Hepatocyte (in vitro differentiated cells): ENCODE measurements around the gene MRTFB. TPM values are rescaled to one million over a fixed set of nuclear protein-coding genes. Genes with fewer than 3 reads are reported as not detected.
A peak's percentile ranks its signal among the peaks of the same experiment; 100 is the strongest.

ENCODE experiments used
- DNase-seq: peaks from one replicate; pipeline ENCODE4 v3.0.0-alpha.2; 2016; ENCODE audit warnings: low spot score
- H2AFZ ChIP-seq: fragments of 200-600 bp; sonication (generic); 2 replicates; pipeline ENCODE4 v1.6.0; 2016; ENCODE audit warnings: antibody characterized with exemption, mild to moderate bottlenecking
- H3K27ac ChIP-seq: fragments of 200-600 bp; sonication (generic); 2 replicates; pipeline ENCODE4 v1.5.1; 2016; ENCODE audit warnings: mild to moderate bottlenecking
- H3K27me3 ChIP-seq: fragments of 200-600 bp; sonication (generic); 2 replicates; pipeline ENCODE4 v1.6.1; 2016
- H3K36me3 ChIP-seq: fragments of 200-600 bp; sonication (generic); replicated peaks from 2 replicates; pipeline ENCODE4 v1.5.1; 2016; ENCODE audit warnings: low read depth; ENCODE audit not compliant: insufficient read depth
- H3K4me1 ChIP-seq: fragments of 200-600 bp; sonication (generic); 2 replicates; pipeline ENCODE4 v1.5.1; 2016; ENCODE audit warnings: mild to moderate bottlenecking, moderate library complexity; ENCODE audit not compliant: insufficient read depth
- H3K4me2 ChIP-seq: fragments of 200-600 bp; sonication (generic); 2 replicates; pipeline ENCODE4 v1.6.0; 2016
- H3K4me3 ChIP-seq: fragments of 200-600 bp; sonication (generic); 2 replicates; pipeline ENCODE4 v1.5.1; 2016; ENCODE audit warnings: mild to moderate bottlenecking
- H3K79me2 ChIP-seq: fragments of 200-600 bp; sonication (generic); 2 replicates; pipeline ENCODE4 v1.6.0; 2017; ENCODE audit warnings: mild to moderate bottlenecking
- H3K9me2 ChIP-seq: fragments of 200-600 bp; sonication (generic); replicated peaks from 2 replicates; pipeline ENCODE4 v1.6.0; 2017; ENCODE audit warnings: mild to moderate bottlenecking; ENCODE audit not compliant: insufficient read depth
- H3K9me3 ChIP-seq: fragments of 200-600 bp; sonication (generic); 2 replicates; pipeline ENCODE4 v1.5.1; 2016; ENCODE audit warnings: low read depth, mild to moderate bottlenecking
- H4K20me1 ChIP-seq: fragments of 200-600 bp; sonication (generic); 2 replicates; pipeline ENCODE4 v1.6.0; 2016; ENCODE audit warnings: mild to moderate bottlenecking; ENCODE audit not compliant: insufficient read depth, poor library complexity, severe bottlenecking
- EZH2 ChIP-seq: fragments of 200-600 bp; sonication (generic); IDR thresholded peaks from 2 replicates; pipeline ENCODE4 v1.6.1; 2016; ENCODE audit warnings: antibody characterized with exemption, mild to moderate bottlenecking, borderline replicate concordance
- EZH2phosphoT487 ChIP-seq: fragments of 200-600 bp; sonication (generic); IDR thresholded peaks from one replicate; pipeline ENCODE4 v1.6.1; 2018; ENCODE audit warnings: antibody characterized with exemption, mild to moderate bottlenecking, low read depth, moderate library complexity; ENCODE audit not compliant: unreplicated experiment, severe bottlenecking
- WGBS: methylation state at CpG from one replicate; pipeline ENCODE4 v1.1.6; 2016; ENCODE audit warnings: low lambda C conversion rate; ENCODE audit errors: missing lambda C conversion rate; 5-methylcytosine and 5-hydroxymethylcytosine counted together
- polyA plus RNA-seq: library from polyadenylated mRNA; unstranded; fragments of >200 nt; fragmentation: Nextera tagmentation; extraction: Ambion mirVana; gene quantifications from 2 replicates; pipeline ENCODE4 v1.2.1, GENCODE V29; 2016
- total RNA-seq: library from RNA; depleted of rRNA; stranded (reverse); fragments of >200 nt; gene quantifications from 2 replicates; pipeline ENCODE4 v1.2.3, GENCODE V29; 2014
- TF ChIP-seq, protein P1 (sequence below): fragments of 200-600 bp; sonication (generic); IDR thresholded peaks from 2 replicates; pipeline ENCODE4 v1.5.1; 2016; ENCODE audit warnings: antibody characterized with exemption, mild to moderate bottlenecking; ENCODE audit not compliant: poor library complexity

Gene MRTFB
- total and polyA plus RNA-seq, 2 experiments from 2014 or later = 10.9 to 27.9 TPM

DNA sequence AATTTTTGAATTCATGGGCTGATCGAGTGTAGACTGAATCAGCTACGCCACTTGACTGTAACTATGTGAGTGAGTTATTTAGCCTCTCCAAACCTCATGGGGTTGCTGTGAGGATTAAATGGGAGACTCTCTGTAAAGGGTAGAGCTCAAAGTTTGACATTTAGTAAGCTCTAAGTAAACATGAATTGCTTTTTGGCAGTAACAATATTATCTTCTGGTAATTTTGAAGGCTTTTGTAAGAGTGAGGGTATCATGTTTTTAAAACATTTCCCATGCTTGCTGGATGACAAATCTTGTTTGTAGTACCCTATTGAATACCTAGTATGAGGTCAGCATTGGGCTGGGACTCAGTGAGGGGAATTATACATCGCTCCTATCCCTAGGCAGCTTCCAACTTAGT lies 35.3 kb downstream of the MRTFB start:
- Histone ChIP-seq H2AFZ (no peak overlapping the region), H3K36me3 (no peaks in the 10 kb centered on the region), H3K27me3 (no peaks in the 10 kb centered on the region), H4K20me1 (peaks cover 5% of the 10 kb centered on the region), H3K4me1 (peaks cover 33% of the 10 kb centered on the region), H3K27ac (no peak overlapping the region), H3K4me3 (no peak overlapping the region), H3K4me2 (peak overlapping the region; percentile 19), H3K9me2 (no peaks in the 10 kb centered on the region), H3K9me3 (no peaks in the 10 kb centered on the region), H3K79me2 (peaks cover 92% of the 10 kb centered on the region)
- TF ChIP-seq EZH2phosphoT487 (no peak), EZH2 (no peak)
- TF ChIP-seq, protein P1, sequence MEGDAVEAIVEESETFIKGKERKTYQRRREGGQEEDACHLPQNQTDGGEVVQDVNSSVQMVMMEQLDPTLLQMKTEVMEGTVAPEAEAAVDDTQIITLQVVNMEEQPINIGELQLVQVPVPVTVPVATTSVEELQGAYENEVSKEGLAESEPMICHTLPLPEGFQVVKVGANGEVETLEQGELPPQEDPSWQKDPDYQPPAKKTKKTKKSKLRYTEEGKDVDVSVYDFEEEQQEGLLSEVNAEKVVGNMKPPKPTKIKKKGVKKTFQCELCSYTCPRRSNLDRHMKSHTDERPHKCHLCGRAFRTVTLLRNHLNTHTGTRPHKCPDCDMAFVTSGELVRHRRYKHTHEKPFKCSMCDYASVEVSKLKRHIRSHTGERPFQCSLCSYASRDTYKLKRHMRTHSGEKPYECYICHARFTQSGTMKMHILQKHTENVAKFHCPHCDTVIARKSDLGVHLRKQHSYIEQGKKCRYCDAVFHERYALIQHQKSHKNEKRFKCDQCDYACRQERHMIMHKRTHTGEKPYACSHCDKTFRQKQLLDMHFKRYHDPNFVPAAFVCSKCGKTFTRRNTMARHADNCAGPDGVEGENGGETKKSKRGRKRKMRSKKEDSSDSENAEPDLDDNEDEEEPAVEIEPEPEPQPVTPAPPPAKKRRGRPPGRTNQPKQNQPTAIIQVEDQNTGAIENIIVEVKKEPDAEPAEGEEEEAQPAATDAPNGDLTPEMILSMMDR = no peak
- DNase-seq = no peak
- WGBS = 64% methylated on average over 3 of the region's 3 CpGs

DNA sequence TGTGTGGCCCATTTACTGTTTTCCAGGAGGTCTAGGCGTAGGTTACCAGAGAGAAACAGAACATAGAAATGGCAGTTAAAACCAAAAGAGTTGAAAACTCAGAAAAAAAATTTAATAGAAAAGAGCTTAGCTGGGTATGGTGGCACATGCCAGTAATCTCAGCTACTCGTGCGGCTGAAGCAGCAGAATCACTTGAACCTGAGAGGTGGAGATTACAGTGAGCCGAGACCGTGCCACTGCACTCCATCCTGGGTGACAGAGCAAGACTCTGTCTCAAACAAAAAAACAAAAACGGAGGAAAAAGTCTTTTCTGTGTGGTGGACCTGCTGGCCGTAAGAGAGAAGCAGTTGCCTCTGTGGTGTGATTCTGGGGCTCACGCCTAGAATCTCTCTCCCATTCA lies 35.8 kb downstream of the MRTFB start:
- no peak for DNase-seq
- H3K9me2 ChIP-seq = no peaks in the 10 kb centered on the region
- H3K9me3 ChIP-seq = no peaks in the 10 kb centered on the region
- H3K27ac ChIP-seq = no peak overlapping the region
- peaks cover 33% of the 10 kb centered on the region for H3K4me1 ChIP-seq
- no peaks in the 10 kb centered on the region for H3K27me3 ChIP-seq
- H3K79me2 ChIP-seq = peaks cover 92% of the 10 kb centered on the region
- WGBS = 93% methylated on average over 8 of the region's 8 CpGs
- no peaks in the 10 kb centered on the region for H3K36me3 ChIP-seq
- H3K4me2 ChIP-seq = no peak overlapping the region
- peaks cover 5% of the 10 kb centered on the region for H4K20me1 ChIP-seq
- no peak overlapping the region for H2AFZ ChIP-seq
- TF ChIP-seq, protein P1 = no peak
- TF ChIP-seq EZH2phosphoT487 = no peak
- no peak for TF ChIP-seq EZH2
- H3K4me3 ChIP-seq = no peak overlapping the region

DNA sequence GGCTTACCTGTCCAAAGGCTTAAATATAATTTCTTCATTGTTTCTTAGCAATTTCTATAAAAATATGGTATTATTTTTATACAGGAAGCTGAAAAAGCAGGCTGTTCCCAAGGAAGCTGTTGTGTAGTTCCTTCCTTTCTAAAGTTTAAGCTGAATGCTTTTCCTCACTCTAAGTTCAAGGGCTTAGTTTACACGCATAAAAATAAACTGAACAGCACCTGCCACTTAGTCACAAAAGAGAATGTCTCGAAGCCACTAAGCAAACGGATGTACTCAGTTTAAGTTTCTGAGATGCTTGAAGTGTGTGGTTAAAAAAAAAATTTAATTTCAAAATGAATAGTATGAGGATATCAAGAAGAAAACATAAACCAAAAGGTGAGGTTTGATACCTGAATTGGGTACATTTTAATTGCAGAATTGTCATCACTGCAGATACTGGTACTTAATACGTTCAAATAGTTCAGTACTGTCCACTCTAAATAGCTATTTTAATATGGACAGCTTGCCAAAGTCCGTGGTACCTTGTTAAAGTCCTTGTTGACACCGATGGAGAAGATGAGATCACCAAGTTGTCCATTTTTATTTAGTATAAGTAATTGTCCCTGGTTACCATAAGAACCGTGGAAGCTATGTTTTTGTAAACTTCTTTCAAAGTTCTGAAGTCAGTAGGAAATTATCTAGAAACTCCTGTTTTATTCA lies 38.1 kb downstream of the MRTFB start:
- Histone ChIP-seq H3K9me2 (no peaks in the 10 kb centered on the region), H3K4me2 (no peak overlapping the region), H3K36me3 (no peaks in the 10 kb centered on the region), H3K27ac (no peak overlapping the region), H2AFZ (no peak overlapping the region), H3K4me1 (peaks cover 22% of the 10 kb centered on the region), H3K9me3 (no peaks in the 10 kb centered on the region), H4K20me1 (peaks cover 5% of the 10 kb centered on the region), H3K4me3 (no peak overlapping the region), H3K79me2 (peaks cover 92% of the 10 kb centered on the region), H3K27me3 (no peaks in the 10 kb centered on the region)
- TF ChIP-seq EZH2 (no peak), EZH2phosphoT487 (no peak)
- TF ChIP-seq, protein P1 = no peak
- no peak for DNase-seq
- WGBS = 90% methylated on average over 7 of the region's 7 CpGs
